ENCODE data around the gene MCRIP1.

MCRIP1 gene, protein sequence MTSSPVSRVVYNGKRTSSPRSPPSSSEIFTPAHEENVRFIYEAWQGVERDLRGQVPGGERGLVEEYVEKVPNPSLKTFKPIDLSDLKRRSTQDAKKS

DNA sequence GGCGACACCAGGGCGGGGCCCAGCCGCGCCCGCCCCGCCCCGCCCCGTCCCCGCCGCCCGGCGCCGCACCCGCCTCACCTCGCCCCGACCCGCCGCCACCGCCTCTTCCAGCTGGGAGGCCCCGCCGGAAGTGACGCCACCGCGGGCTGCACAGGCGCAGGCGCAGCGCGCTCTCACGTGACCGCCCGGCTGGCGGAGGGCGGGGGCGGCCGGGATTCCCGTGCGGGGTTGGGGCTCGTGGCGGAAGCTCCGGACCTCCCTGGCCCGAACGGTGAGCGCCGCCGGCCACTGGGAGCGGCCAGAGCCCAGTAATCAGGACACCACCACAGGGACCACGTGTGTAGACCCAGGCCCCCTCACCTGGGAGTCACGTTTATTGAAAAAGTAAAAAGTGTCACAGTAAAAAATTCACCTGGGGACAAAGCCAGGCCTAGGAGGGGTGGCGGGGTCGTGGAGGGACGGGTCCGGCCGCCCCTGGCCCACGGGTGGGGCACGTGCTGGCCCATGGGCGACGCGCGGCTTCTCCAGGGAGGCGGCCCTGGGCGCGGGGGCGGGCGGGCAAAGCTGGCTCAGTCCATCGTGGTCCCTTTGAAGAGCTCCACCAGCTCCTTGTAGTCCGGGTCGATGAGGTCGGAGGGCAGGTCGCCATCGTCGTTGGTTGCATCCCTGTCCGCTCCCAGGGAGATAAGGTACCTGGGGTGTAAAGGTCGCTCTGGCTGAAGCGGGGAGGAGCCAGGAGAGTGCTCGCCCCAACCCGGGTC lies at the start of gene MCRIP1:
TSS of gene MCRIP1 (minus strand) at position 132 of the 761 bp plus-strand sequence. CDS start 8,785 bp downstream, outside the sequence.
- DNase-seq (ENCODE audit: low read depth) = peak; percentile 90

DNA sequence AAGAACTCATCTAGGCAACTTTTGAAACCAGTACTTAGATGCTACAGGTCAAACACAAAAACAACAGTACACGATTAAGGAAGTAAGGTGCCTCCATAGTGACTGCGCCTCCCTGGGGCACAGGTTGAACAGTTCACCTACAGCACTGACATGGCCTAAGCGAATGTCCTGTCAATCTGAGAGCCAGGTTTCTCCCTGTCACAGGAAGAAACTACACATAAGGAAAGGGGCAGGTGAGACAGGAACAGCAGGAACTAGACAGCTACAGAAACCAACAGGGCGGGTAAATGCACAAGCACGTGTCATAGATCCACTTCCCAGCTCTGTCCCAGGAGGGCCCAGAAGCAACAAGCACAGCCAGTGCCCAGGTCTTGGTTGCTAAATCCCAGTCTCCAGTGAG lies 46.0 kb upstream of the MCRIP1 start:
- DNase-seq (ENCODE audit: low read depth) = no peak

DNA sequence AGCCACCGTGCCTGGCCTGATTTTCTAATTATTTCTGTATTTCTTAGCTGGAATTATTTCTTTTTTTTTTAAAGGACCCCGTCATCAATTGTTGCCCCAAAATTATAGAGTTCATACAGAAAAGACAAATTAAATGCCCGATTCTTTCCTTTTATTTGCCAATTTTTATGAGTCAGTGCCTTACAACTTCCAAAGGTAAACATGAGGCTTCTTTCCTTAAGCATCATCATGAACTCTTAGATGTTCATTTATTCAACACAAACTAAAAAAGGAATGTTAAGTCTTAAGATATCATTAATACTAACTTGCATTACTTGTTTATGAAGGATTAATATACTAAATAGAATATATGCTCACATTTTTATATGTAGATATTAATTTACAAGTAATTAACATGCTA lies 45.2 kb upstream of the MCRIP1 start:
- DNase-seq (ENCODE audit: low read depth) = no peak

DNA sequence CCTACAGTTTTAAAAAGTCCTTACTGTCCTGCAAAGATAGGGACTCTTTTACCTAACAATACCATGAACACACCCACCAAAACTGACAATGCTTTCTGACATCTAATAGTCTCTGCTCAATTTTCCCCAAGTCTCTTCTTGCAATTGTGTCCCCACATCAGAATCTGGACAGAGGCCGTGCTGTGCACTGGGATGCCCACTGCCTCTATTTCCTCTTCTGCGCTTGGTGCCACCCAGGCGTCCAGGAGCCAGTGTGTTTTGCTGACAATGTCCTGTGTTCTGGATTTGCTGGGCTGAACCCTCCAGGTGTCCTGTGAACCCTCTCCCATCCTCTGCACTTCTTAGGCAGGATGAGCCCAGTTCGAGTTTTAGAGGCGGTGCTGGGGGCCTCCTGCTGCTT lies 44.5 kb upstream of the MCRIP1 start:
- no peak for DNase-seq (ENCODE audit: low read depth)

DNA sequence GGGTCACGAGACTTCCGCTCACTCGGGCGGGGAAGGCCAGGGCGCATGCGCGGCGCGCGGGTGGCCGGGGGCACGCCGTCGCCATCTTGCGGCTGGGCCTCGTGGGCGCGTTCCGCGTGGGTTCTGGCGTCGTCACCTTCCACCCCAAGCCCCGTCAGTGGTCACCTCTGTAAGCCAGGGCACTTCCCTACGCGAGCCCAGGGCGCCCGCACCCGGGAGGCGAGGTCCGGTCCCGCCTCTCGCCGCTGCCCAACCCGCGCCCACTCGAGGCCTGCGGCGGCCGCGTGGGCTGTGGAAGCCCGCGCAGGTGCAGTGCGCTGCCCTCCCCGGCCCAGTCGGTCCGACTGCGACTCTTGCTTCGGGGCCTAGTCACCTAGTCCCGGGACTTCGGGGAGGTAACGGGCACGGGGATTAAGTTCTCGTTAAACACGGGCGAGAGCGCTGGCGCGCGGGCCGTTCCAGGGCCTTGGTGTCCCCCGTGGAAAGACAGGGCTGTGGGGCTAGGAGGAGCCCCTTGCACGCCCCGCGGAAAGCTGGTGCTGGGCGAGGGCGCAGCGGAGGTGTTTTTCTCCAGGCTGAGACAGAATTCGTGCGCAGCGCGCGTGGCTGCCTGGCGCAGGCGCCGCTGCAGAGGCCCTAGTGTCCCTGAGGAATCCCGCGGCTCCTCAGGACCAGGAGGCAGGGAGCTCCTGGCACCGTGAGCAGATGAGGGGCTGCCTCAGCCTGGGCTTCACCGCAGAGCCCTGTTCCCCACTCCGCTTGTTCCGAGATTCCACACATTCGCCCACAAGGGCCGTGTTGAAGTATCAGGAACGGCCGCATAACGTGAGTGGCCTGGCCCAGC lies 38.5 kb upstream of the MCRIP1 start:
- peak; percentile 95 for DNase-seq (ENCODE audit: low read depth)

DNA sequence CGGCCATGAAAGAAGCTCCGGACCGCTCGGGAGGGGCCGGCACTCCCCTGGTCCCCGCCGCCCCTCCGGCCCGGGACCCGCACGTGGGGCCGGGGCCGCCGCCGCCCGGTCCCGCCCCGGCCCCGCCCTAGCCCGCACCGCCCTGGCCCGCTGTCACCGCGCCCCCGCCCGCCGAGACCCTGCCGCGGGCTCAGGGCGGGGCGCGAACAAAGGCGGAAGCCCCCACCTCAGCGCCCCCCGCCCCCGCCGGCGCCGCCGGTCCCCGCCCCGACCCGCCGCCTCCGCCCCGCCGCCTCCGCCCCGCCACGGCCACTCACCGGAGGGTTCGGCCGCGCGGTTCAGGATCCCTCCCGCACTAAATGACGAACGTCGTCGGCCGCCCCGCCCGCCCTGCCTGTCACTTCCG lies 37.9 kb upstream of the MCRIP1 start, which contains the start of gene ARHGDIA:
TSS of gene ARHGDIA (minus strand) at position 357 of the 406 bp plus-strand sequence. CDS start 1,407 bp downstream, outside the sequence.
- no peak for DNase-seq (ENCODE audit: low read depth)

DNA sequence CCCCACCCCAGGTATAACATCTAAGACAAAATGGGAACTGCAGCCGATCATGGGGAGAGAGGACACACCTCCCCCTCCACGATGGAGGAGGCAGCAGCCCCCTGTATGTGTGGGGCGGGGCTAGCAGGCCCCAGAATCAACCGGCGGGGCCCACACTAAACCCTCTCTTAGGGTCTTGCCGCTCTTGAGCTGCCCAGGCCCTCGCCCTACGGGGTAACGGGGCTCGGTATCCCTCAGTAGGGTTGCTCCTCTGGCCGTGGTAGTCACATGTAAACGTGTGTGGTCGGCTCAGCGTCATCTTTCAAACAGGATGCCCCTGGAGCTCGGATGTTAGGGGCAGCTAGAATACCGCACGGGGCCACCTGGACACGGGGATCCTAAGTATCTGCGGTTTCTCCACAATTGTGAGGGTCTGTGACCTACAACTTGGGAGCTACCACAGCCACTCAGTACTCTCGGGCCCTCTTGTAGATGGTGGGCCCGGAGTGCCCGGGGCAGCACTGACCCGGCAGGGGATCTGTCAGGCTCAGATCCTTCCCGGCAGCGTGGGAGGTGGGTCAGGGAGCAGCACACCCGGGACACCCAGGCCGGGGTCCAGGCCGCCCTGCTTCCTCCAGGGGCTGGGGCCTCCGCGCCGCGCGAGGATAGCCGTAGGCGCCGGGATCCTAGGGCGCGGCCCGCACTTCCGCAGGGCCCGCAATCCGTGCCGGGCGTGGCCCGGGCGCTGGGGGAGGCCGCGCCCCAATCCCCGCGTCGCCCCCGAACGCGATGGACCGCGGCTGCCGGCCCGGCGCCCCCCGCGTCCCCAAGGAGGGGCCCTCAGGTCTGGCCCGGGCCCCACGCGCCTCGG lies 37.3 kb upstream of the MCRIP1 start:
- no peak for DNase-seq (ENCODE audit: low read depth)

DNA sequence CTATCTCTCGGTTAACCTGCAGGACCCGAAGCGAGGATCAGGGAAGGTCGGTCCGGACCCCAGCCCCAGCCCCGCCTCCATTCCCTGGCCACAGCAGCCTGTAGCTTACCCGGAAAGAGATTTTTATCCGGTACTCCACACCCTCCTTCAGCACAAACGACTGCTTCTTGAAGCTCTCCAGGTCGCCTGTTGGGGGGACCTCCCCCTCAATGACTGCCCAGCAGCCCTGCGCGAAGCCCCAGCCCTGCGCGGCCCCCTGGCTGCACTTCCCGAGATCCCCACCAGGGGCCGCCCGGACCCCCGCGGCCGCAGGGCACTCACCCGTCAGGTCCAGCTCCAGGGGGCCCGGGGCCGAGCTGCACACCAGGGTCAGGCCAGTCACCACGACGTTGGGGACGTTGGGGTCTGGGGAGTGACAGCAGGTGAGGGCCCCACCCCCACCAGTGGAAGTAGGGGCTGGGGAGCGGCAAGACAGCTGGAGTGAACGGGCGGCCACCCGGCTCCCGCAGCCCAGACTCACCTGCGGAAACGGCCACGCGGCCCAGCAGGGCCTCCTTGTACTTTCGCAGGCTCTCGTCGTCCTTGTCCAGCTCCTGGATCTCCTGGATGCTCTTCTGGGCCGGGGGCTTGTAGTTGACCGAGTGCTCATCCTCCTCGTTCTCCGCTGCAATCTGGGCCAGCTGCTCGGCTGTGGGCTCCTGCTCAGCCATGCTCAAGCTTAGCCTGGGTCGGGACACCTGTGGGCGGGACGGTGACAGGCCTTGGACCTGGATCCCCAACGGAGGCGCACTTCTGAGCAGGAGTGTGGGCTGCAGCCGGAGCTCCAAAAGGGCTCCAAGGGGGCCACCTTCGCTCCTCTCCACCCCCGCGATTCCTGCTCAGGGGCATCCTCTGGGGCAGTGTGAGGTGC lies 36.4 kb upstream of the MCRIP1 start:
- DNase-seq (ENCODE audit: low read depth) = no peak

DNA sequence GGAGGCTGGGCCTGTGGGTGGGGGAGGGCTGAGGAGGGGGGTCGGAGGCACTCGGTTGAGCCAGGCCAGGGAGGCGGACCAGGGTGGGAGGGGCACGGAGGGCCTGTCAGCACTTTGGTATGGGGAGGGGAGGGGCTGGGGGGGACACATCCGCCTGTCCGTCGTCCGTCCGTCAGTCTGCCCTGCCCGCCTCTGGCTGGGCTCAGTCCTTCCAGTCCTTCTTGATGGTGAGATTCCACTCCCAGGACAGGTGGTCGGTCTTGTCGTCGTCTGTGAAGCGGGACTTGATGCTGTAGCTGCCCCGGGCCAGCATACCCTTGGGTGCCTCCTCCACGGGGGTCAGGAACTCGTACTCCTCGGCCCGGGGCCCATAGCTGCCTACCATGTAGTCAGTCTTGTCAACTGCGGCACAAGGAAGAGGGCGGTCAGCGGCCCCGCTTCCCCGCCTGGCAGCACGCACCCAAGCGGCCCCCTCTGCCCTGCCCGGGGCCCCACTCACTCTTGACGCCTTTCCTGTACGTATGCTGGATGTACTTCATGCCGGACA lies 35.7 kb upstream of the MCRIP1 start:
- no peak for DNase-seq (ENCODE audit: low read depth)

DNA sequence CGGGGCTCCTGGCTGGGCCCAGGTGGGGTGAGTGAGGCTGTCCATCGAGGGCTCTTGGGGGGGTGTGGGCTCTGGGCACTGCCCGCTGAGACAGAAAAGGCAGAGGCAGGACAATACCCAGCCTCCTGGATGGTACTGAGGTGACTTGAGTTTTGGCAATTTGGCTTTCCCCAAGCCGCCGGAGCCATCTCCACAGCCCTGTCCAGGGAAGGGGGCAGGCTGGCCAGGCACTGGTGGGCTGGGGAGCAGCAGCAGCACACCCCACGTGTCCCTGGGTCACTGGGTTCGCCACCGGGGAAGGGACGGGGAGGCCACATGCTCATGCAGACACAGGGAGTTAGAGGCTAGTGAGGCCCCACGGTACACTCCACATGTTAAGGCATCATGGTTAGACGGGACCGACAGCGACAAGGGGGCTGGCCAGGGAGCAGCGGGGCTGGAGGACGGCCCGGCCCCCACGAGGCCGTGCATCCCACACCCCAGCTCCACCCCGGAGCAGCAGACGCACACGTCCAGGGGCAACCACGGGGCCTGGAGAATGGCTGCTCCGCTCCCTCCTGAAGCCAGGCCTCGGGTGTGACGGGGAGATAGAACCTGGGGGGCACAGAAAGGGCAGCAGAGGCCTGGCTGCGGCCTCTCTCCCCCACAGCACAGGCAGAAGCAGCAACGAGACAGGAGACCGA lies 35.0 kb upstream of the MCRIP1 start:
- DNase-seq (ENCODE audit: low read depth) = no peak

DNA sequence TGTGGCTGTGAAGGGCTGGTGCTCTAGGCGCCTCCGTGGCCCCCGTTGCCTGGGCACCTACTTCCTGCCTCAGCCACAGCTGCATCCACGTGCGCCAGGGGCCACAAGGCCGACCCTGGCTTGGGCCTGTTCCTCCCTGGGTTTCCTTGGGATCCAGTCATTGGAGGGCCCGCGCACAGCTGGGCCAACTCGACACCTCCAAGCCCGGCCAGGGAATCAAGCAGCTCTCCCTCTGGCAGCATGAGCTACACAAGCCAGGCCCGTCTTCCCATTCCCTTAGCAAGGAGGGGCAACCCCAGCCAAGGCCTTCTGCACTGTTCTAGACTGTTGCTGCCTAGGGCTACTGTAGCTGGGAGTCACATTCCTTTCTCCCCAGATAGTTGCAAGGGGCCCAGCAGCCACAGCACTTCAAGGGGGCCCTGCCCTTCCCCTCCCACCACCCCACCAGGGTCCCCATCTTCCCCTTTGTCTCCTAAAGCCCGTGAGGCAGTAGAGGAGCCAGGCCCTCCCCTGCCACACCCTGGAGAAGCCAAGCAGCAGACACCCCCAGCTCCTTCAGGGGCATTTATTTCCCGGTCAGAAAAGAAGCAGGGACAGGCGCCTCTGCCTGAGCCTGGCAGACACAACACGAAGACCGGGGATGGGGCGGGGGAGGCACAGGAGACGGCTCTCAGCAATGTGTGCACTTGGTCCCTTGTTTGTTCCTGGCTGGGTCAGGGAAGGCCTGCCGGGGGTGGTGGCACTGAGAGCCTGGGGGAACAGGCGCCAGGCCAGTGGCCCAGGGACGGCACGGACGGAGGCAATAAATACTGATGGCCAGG lies 34.3 kb upstream of the MCRIP1 start:
- no peak for DNase-seq (ENCODE audit: low read depth)

DNA sequence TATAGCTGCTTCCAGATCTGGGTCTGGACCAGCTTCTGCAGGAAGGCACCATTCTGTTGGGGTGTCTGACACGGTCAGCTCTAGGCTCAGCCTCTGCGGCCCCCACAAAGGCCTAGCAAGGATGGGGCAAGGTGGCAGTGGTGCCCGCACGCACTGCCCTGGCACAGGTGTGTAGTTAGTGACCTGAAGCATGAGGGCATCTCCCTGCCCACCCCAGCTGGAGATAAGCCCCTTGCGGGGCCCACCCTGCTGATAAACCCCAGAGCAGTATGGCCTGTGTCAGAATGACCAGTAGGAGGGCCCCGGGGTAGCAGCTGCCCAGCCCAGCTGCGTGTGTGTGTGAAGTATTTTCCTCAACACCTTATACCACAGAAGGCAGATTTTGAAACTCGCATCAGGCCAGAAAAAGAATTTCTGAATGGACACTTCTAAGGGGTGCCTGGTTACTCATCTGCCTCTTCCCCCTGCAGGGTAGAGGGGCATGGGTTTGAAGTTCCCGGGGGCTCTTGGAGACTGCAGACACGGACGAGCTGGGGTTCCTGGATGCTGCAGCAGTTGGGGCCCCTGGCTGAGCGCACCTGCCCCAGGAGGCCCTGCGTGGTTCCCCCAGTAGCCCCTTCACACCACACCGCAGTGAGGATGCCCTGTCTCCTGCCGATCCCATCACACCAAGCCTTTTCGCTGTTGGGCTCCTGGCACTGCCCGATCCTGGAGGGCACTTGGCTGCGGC lies 33.5 kb upstream of the MCRIP1 start:
- DNase-seq (ENCODE audit: low read depth) = no peak

DNA sequence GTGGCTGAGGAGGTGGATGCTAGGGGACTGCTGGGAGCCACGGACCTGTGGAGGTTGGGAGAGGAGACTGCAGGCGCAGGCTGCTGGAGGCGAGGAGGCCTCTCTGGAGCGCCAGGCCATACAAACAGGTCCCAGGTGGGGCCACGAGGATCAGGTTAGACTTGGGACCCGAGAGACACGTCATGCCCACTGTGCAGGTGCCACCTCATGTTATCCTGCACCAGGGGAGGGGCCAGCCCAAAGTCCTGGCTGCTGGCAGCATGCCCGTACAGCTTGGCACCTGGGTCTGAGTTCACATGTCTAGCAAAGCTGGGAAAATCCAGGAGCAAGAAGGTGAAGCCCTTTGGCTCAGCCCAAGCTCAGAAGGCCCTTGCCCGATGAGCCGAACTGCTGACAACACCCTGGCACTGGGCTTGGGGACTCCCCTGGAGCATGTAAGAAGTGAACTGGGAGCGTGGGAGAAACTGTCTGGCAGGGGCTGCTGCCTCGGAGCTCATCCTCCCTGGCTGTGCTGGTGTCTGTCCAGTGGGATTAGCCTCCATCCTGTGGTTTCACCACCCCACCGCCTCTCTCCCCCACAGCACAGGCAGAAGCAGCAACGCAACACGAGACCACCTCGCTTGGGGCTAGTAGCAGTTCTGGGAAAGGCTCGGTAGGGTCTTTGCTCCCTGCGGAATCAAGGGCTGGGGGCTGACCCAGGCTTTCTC lies 32.8 kb upstream of the MCRIP1 start:
- no peak for DNase-seq (ENCODE audit: low read depth)

DNA sequence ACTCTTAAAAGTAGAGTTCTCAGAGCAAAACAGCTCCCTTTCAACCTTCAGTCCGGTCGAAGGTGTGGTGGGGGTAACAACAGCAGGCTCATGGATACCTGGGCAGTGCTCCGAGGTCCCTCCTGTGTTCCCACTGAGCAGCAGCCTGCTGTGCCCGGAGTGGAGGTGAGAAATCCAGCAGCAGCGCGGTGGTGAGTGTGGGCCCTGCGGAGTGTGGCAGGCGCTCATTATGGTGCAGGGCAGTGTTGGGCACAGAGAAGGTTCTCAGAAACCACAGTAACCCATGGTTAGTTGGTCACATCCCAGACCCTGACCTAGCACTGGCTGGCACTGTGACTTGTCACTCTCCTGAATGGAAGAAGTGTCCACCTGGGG lies 32.3 kb upstream of the MCRIP1 start:
- no peak for DNase-seq (ENCODE audit: low read depth)

DNA sequence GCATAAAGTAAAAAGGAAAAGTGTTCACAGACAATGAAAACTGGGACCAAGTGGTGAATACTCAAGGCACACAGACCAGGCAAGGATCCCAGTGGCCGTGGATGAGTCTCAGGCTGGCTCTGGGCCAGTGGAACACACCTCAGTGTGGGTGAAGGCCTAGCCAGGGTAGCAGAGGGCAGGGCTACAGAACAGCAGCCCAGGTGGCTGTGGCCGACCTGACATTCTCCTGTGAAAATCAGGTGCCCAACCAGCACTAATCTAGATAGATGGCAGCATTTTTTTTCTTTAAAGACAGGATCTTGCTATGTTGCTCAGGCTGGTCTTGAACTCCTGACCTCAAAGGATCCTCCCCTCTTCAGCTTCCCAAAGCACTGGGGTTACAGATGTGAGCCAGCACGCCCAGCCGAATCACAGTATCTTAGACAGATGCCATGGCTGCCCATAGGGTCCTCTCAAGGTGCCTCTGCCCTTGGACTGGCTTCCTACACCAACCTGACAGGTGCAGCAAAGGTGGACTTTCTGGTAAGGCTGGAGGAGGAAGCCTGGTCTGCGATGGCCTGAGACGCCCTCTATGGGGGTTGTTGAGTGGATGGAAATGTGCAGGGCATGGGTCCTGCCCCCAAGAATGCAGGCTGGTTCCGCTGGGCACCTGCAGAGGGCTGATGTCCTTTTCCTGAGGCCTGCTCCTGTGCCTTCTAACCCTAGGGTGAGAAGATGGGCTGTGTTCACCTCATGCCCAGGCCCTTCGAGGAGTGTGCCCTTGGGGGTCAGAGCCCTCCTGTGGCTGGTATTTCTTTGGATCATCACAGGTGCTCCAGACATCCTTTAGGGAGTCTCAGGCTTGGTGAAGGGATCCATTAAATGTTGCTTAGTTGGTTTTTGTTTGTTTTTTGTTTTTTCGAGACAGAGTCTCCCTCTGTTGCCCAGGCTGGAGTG lies 31.0 kb upstream of the MCRIP1 start:
- DNase-seq (ENCODE audit: low read depth) = no peak

DNA sequence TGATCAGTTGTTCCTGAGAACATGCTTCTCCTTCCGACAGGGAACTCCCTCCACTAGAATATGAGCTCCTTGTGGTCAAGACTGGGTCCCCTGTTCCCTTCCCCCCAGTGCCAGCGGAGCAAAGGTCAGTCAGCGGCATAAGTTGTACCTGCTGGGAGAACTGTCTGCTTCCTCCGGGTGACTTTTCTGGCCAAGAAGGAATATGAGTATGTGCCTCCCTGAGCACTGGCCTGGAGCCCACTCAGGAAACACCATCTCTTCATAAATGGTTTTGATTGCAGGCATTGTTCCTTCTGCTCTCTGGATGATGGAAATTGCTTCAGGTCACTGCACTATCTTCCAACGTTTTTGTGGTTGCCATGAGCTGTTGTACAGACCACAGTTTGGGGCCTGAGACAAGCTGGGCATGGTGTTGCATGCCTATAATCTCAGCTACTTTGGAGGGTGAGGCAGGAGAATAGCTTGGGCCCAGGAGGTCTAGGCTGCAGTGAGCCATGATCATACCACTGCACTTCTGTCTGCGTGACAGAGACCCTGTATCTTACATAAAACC lies 30.1 kb upstream of the MCRIP1 start:
- DNase-seq (ENCODE audit: low read depth) = no peak

All from stimulated activated CD8-positive, alpha-beta memory T cell treated with anti-CD3 and anti-CD28 coated beads, Interleukin-12 subunit alpha, Interleukin-12 subunit beta, amount 100 ng/mL, for 1 hour (primary cell).